Upper lobe of right lung (tissue), 1 donor: ENCODE measurements around the gene KANTR. TPM values are rescaled to one million over a fixed set of nuclear protein-coding genes. Genes with fewer than 3 reads are reported as not detected.

ENCODE experiments used
- ATAC-seq: fragments of 200-7000 bp; cut with Tn5 transposase; one replicate; pipeline ENCODE4 v1.9.1; 2020; ENCODE audit warnings: mild to moderate bottlenecking, moderate library complexity
- DNase-seq: peaks from one replicate; pipeline ENCODE4 v3.0.0-alpha.2; 2020
- H3K27ac ChIP-seq: fragments of 200-600 bp; one replicate; pipeline ENCODE4 v1.8.0; 2022
- H3K27me3 ChIP-seq: fragments of 200-600 bp; one replicate; pipeline ENCODE4 v1.8.0; 2022; ENCODE audit warnings: mild to moderate bottlenecking
- H3K36me3 ChIP-seq: fragments of 200-600 bp; one replicate; pipeline ENCODE4 v1.8.0; 2022
- H3K4me1 ChIP-seq: fragments of 200-600 bp; one replicate; pipeline ENCODE4 v1.8.0; 2022
- H3K4me3 ChIP-seq: fragments of 200-600 bp; one replicate; pipeline ENCODE4 v1.8.0; 2022; ENCODE audit warnings: mild to moderate bottlenecking
- H3K9me3 ChIP-seq: fragments of 200-600 bp; one replicate; pipeline ENCODE4 v1.8.0; 2022
- intact Hi-C: fragments of 100-400 bp; cut with DNase I; formaldehyde crosslinking; loops from one replicate; pipeline ENCODE4 v1.11.0; 2022
- total RNA-seq: library from RNA; stranded (reverse); fragmentation: NEBNext Ultra II Directional; extraction: Animal tissue kit (Norgen Biotek cat#: 25700); gene quantifications from one replicate; pipeline ENCODE4 v1.2.1, GENCODE V29; 2021
- TF ChIP-seq, protein P1 (sequence below): fragments of 200-600 bp; IDR thresholded peaks from one replicate; pipeline ENCODE4 v1.8.0; 2022; ENCODE audit warnings: antibody characterized with exemption
- donor health status: DM: no; HTN: yes; CAD: no; lungs with severe emphysema.

KANTR gene
- total RNA-seq, 1 donor from 2014 or later: 12.6 TPM

DNA sequence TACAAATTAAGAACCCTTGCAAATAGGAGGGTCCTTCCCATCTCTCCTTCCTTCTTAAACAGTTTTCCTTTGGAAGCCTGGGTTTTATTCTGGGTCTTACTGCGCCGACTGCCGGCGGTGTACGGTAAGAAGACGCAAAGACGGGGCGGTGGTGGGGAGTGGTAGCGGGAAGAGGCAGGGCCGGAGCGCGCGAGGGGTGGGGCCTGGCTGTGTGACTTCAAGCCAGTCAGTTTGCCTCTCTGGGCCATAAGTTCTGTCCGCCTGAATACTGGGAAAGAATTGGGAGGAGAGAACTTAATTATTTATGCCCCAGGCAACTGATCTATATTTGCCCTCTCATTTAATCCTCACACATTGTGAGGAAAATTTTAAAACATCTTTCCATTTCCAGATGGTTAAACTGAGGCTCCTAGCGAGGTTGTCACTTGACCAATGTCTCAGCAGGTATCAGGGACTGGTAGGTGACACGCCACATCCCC is 726 bp upstream of the KANTR start:
- H3K4me3 ChIP-seq: peak overlapping the region; percentile 64
- DNase-seq (peak; percentile 91), ATAC-seq (peak; percentile 82)
- H3K27me3 ChIP-seq: no peaks in the 10 kb centered on the region
- TF ChIP-seq, protein P1, sequence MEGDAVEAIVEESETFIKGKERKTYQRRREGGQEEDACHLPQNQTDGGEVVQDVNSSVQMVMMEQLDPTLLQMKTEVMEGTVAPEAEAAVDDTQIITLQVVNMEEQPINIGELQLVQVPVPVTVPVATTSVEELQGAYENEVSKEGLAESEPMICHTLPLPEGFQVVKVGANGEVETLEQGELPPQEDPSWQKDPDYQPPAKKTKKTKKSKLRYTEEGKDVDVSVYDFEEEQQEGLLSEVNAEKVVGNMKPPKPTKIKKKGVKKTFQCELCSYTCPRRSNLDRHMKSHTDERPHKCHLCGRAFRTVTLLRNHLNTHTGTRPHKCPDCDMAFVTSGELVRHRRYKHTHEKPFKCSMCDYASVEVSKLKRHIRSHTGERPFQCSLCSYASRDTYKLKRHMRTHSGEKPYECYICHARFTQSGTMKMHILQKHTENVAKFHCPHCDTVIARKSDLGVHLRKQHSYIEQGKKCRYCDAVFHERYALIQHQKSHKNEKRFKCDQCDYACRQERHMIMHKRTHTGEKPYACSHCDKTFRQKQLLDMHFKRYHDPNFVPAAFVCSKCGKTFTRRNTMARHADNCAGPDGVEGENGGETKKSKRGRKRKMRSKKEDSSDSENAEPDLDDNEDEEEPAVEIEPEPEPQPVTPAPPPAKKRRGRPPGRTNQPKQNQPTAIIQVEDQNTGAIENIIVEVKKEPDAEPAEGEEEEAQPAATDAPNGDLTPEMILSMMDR: peak; percentile 52
- H3K9me3 ChIP-seq: no peaks in the 10 kb centered on the region
- intact Hi-C loops: no loop called here
- no peaks in the 10 kb centered on the region for H3K4me1 ChIP-seq
- peak overlapping the region; percentile 89 for H3K27ac ChIP-seq
- H3K36me3 ChIP-seq: no peaks in the 10 kb centered on the region

DNA sequence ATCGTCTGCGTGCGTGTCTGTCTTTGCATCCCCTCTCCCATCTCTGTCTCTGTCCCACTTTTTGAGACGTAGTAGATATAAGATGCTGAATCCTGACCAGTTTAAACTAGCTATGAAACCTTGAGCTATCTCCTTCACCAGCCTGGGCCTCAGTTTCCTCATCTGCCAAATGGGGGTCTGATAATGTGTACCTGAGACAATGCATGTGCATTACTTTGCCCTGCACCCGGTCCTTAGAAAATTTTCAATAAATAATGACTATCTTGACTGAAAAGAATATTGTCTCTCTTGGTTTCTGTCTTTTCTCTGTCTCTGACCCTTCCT is 602 bp downstream of the KANTR start:
- no peaks in the 10 kb centered on the region for H3K4me1 ChIP-seq
- H3K27me3 ChIP-seq: no peaks in the 10 kb centered on the region
- TF ChIP-seq, protein P1: no peak
- intact Hi-C loops: no loop called here
- peak overlapping the region; percentile 64 for H3K4me3 ChIP-seq
- ATAC-seq (no peak), DNase-seq (no peak)
- peak overlapping the region; percentile 89 for H3K27ac ChIP-seq
- no peaks in the 10 kb centered on the region for H3K9me3 ChIP-seq
- no peaks in the 10 kb centered on the region for H3K36me3 ChIP-seq

DNA sequence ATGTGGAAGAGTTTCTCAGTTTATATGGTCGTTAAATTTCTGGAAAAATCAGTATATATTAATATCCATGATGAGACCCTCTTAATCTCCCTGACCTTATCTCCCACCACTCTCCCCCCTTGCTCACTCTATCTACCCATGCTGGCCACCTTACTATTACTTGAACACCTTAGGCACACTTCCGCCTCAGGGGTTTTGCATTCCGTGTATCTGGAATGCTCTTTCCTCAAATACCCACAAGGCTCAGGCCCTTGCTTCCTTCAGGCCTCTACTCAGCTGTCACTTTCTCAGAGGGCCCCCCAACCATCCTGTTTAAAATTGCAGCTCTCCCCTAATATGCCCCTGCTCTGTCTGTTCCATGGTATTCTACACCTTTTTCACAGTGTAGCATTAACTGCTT is 1.9 kb downstream of the KANTR start:
- ATAC-seq: no peak
- Histone ChIP-seq H3K4me3 (no peak overlapping the region), H3K4me1 (no peaks in the 10 kb centered on the region), H3K36me3 (no peaks in the 10 kb centered on the region), H3K27ac (no peak overlapping the region), H3K9me3 (no peaks in the 10 kb centered on the region), H3K27me3 (no peaks in the 10 kb centered on the region)
- no peak for DNase-seq
- TF ChIP-seq, protein P1: no peak
- intact Hi-C loops: no loop called here

DNA sequence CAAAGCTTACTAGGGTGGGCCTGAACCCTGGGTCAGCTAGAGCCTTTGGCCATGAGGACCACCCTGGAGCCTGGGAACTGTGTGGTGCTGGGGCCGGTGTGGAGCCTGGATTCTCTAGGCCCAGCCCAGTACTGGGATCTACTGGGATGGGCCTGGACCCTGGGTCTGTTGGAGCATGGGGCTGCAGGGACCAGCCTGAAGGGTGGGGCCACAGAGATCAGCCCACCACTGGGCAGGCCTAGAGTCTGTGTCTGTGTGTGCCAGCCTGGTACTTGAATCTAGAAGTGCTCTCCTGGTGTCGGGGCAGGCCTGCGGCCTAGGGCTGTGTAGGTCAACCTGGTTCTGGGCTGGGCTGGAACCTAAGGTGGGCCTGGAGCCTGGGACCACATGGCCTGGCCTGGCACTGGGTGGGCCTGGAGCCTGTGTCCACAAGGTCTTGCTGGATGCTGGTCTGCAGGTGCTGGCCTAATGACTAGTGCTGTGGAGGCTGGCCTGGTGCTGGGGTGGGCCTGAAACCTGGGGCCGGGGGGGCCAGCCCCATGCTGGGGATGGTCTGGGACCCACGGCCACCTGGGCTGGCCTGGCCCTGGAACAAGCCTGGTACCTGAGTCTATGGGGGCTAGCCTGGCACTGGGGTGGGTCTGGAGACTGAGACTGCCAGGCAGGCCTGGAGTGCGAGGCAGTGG is 21.1 kb downstream of the KANTR start:
- no peaks in the 10 kb centered on the region for H3K27me3 ChIP-seq
- TF ChIP-seq, protein P1: no peak
- DNase-seq (no peak), ATAC-seq (no peak)
- intact Hi-C loops: no loop called here
- no peak overlapping the region for H3K4me3 ChIP-seq
- no peaks in the 10 kb centered on the region for H3K9me3 ChIP-seq
- H3K36me3 ChIP-seq: no peaks in the 10 kb centered on the region
- H3K4me1 ChIP-seq: no peaks in the 10 kb centered on the region
- no peak overlapping the region for H3K27ac ChIP-seq

DNA sequence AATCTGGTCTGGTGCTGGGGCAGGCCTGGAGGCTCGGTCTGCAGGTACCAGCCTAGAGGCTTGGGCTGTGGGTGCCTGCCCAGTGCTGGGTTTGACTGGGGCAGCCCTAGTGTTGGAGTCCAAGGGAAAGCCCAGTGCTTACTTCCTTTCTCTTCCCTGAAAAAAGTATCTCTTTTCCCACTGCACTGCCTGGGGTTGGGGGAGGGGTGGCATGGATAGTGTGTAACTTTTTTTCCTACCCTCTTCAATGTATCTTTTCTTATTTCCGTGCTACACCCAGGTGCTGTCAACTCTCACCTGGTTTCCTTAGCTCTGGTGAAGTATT is 21.6 kb downstream of the KANTR start:
- H3K36me3 ChIP-seq: no peaks in the 10 kb centered on the region
- H3K27me3 ChIP-seq: no peaks in the 10 kb centered on the region
- H3K4me3 ChIP-seq: no peak overlapping the region
- TF ChIP-seq, protein P1: no peak
- intact Hi-C loops: no loop called here
- no peak for ATAC-seq
- H3K9me3 ChIP-seq: no peaks in the 10 kb centered on the region
- no peak overlapping the region for H3K27ac ChIP-seq
- DNase-seq: no peak
- no peaks in the 10 kb centered on the region for H3K4me1 ChIP-seq

DNA sequence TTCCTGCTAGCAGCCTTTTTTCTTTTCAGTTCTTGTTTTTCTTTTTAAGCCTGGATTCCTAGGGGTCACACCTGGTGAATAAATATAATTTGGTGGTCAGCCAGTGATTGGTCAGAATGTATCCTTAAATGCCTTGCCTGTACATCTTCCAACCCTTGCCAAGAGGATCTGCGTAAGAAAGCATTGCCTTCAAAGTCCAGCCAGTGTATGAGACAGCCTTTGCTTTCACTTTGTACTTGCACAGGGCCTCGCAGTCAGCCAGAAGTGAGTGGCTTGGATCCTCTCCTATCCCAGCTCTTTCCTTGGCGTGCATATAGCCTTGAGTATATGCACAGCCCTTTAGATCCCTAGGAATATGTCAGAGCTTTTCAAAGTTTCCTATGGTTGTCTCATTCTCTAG is 22.2 kb downstream of the KANTR start:
- TF ChIP-seq, protein P1: no peak
- H3K27me3 ChIP-seq: no peaks in the 10 kb centered on the region
- ATAC-seq (no peak), DNase-seq (no peak)
- no peak overlapping the region for H3K4me3 ChIP-seq
- H3K4me1 ChIP-seq: no peaks in the 10 kb centered on the region
- intact Hi-C loops: no loop called here
- no peak overlapping the region for H3K27ac ChIP-seq
- H3K36me3 ChIP-seq: no peaks in the 10 kb centered on the region
- no peaks in the 10 kb centered on the region for H3K9me3 ChIP-seq
